Left lung (tissue), 10 donors: ENCODE measurements around the gene SUSD6. TPM values are rescaled to one million over a fixed set of nuclear protein-coding genes. Genes with fewer than 3 reads are reported as not detected.

Source experiments
- ATAC-seq: fragments of 200-7000 bp; cut with Tn5 transposase; one replicate; pipeline ENCODE4 v1.9.1; 2020; ENCODE audit warnings: moderate library complexity
- DNase-seq, 4 donors: peaks; one replicate each; pipeline ENCODE4 v3.0.0-alpha.2; 2013 to 2020
- H3K27ac ChIP-seq, 2 donors: fragments of 200-600 bp; sonication (generic) in 1 of 2; one replicate each; pipeline versions ENCODE4 v1.5.0 to v1.8.0; 2020 to 2021
- H3K27me3 ChIP-seq, 2 donors: fragments of 200-600 bp; sonication (generic) in 1 of 2; one replicate each; pipeline versions ENCODE4 v1.5.0 to v1.8.0; 2020 to 2021
- H3K36me3 ChIP-seq, 2 donors: fragments of 200-600 bp; sonication (generic) in 1 of 2; one replicate each; pipeline versions ENCODE4 v1.5.0 to v1.8.0; 2020 to 2021
- H3K4me1 ChIP-seq, 2 donors: fragments of 200-600 bp; one replicate each; pipeline ENCODE4 v1.8.0; 2021
- H3K4me3 ChIP-seq, 2 donors: fragments of 200-600 bp; sonication (generic) in 1 of 2; one replicate each; pipeline versions ENCODE4 v1.5.0 to v1.8.0; 2020 to 2021; ENCODE audit warnings: mild to moderate bottlenecking in 1 of 2
- H3K9me3 ChIP-seq, 2 donors: fragments of 200-600 bp; sonication (generic) in 1 of 2; one replicate each; pipeline versions ENCODE4 v1.5.0 to v1.8.0; 2020 to 2021
- intact Hi-C, 2 donors: fragments of 100-400 bp; cut with DNase I; formaldehyde crosslinking; loops; one replicate each; pipeline versions ENCODE4 v1.11.2 to v1.14.2; 2022
- polyA plus RNA-seq, 6 donors: library from polyadenylated mRNA; unstranded; fragments of 120-200 nt; gene quantifications; one replicate each; pipeline ENCODE4 v1.2.1, GENCODE V29; 2013; ENCODE audit not compliant: insufficient read length in 6 of 6
- total RNA-seq, 2 donors: library from RNA; stranded (reverse); fragmentation: NEBNext Ultra II Directional; extraction: Animal tissue kit (Norgen Biotek cat#: 25700); gene quantifications; one replicate each; pipeline ENCODE4 v1.2.1, GENCODE V29; 2021
- TF ChIP-seq, protein P1 (sequence below), 2 donors: fragments of 200-600 bp; sonication (generic) in 1 of 2; IDR thresholded peaks; one replicate each; pipeline versions ENCODE4 v1.5.0 to v1.8.0; 2021; ENCODE audit warnings: antibody characterized with exemption in 2 of 2
- donor health status: DM: no; HTN: yes; CAD: no.
- donor health status: DM: no; HTN: no; CAD: no.

The SUSD6 gene
- total and polyA plus RNA-seq, 8 donors, result 27.7 to 77.4 (median 31.3) TPM

DNA sequence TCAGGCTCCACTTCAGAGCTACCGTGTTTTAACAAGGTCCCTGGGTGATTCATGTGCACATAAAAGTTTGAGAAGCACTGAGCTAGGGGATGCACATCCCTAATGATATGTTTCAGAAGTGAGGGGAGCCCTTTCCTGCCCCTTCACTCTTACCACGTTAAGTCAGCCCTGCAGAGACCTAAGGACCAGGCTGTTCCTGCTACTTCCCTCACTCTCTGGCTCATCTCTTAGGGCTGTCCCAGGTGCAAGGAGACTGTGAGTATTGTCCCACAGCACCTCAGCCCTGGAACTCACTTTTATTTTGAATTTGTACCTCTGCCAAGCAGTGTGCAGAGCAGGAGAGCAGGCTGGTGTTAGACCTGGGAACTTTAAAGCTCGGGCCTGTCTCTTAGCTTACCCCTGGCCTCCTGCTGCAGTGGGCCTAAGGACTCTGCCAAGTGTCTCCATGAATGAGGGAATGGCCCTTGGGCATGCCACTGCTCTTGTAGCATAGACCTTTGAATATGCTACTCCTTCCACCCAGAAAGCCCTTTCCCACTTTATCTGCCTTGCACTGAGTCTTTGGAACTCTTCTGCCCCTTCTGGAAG is 11.0 kb upstream of the SUSD6 start:
- TF ChIP-seq, protein P1, sequence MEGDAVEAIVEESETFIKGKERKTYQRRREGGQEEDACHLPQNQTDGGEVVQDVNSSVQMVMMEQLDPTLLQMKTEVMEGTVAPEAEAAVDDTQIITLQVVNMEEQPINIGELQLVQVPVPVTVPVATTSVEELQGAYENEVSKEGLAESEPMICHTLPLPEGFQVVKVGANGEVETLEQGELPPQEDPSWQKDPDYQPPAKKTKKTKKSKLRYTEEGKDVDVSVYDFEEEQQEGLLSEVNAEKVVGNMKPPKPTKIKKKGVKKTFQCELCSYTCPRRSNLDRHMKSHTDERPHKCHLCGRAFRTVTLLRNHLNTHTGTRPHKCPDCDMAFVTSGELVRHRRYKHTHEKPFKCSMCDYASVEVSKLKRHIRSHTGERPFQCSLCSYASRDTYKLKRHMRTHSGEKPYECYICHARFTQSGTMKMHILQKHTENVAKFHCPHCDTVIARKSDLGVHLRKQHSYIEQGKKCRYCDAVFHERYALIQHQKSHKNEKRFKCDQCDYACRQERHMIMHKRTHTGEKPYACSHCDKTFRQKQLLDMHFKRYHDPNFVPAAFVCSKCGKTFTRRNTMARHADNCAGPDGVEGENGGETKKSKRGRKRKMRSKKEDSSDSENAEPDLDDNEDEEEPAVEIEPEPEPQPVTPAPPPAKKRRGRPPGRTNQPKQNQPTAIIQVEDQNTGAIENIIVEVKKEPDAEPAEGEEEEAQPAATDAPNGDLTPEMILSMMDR (IDR thresholded peaks at IDR 0.05), result no peak
- Histone ChIP-seq H3K27ac (no peak overlapping the region), H3K36me3 (no peaks in the 10 kb centered on the region), H3K4me3 (no peak overlapping the region), H3K27me3 (no peaks in the 10 kb centered on the region), H3K4me1 (peaks cover 0 to 7% of the 10 kb centered on the region in 2 donors), H3K9me3 (no peaks in the 10 kb centered on the region)
- ATAC-seq (no peak), DNase-seq (no peak)
- intact Hi-C loops, result no loop called here

DNA sequence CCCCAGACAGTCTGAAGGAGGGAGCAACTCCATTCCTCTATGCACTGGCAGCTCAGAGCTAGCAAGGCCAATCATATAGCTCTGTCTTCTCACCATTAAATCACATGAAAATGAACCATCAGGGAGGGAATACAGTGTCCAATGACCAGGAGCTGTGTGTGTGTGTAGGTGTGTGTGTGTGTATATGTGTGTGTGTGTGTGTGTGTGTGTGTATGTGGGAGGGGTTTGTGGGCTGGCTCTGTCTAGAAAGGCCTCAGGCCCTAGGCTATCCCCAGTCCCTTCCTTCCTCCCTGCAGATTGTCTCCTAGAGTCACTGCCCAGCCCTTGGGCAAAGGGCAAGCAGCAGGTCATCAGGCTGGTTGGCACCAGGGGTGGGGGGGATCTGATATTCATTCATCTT is 5.7 kb upstream of the SUSD6 start:
- DNase-seq (no peak), ATAC-seq (no peak)
- no peaks in the 10 kb centered on the region for H3K36me3 ChIP-seq
- intact Hi-C loops, result no loop called here
- H3K9me3 ChIP-seq, result no peaks in the 10 kb centered on the region
- peaks cover 6 to 26% of the 10 kb centered on the region in 2 donors for H3K4me1 ChIP-seq
- H3K27ac ChIP-seq, result no peak overlapping the region
- H3K27me3 ChIP-seq, result no peaks in the 10 kb centered on the region
- H3K4me3 ChIP-seq, result no peak overlapping the region
- TF ChIP-seq, protein P1 (IDR thresholded peaks at IDR 0.05), result no peak

DNA sequence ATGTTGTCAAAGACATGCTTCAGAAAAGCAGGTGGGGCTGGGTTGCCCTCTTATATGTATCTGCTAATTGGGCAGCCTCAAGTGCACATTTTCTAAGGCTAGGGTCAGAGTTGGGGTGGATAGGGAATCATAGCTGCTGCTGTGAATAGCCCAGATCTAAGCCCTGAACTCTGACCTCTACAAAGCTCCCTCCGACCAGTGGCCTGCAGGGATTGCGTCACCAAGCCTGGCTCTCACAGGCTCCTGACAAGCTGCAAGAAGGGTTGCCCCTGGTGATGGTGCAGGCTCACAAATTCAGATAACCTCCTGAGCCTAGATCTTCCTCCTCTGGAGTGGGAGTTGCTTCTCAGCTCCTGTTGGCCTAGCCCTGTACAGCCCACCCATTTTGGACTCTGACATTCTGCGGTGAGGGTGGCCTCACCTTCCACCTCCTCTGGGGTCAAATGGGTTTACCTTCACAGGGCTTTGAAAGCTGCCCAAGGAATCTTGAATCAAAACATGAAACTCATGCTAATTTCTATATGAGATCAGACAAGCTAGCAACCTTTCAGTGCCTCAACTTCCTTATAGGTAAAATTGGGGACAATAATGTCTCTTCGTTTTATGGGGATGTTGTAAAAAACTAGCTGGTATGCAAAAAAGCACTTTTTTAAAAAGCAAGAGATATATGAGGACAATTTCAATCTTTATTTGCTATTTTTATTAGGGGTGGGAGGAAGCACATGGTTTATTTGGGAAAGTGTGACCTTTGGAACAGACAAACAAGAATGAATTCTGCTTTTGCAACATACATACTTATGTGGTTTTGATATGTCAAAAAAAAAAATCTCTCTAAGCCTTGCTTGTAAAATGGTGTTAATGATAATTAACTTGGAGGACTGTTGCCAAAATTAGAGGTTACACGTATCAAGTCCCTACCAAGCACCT is 4.9 kb upstream of the SUSD6 start:
- peak; percentile 33 for ATAC-seq
- H3K36me3 ChIP-seq, result no peaks in the 10 kb centered on the region
- intact Hi-C loops, result no loop called here
- TF ChIP-seq, protein P1 (IDR thresholded peaks at IDR 0.05), result no peak
- H3K4me3 ChIP-seq, result no peak overlapping the region
- H3K27me3 ChIP-seq, result no peaks in the 10 kb centered on the region
- peak in 1 of 4 donors; percentile 47 for DNase-seq
- no peak overlapping the region for H3K27ac ChIP-seq
- H3K4me1 ChIP-seq, result peaks cover 7 to 30% of the 10 kb centered on the region in 2 donors
- no peaks in the 10 kb centered on the region for H3K9me3 ChIP-seq

DNA sequence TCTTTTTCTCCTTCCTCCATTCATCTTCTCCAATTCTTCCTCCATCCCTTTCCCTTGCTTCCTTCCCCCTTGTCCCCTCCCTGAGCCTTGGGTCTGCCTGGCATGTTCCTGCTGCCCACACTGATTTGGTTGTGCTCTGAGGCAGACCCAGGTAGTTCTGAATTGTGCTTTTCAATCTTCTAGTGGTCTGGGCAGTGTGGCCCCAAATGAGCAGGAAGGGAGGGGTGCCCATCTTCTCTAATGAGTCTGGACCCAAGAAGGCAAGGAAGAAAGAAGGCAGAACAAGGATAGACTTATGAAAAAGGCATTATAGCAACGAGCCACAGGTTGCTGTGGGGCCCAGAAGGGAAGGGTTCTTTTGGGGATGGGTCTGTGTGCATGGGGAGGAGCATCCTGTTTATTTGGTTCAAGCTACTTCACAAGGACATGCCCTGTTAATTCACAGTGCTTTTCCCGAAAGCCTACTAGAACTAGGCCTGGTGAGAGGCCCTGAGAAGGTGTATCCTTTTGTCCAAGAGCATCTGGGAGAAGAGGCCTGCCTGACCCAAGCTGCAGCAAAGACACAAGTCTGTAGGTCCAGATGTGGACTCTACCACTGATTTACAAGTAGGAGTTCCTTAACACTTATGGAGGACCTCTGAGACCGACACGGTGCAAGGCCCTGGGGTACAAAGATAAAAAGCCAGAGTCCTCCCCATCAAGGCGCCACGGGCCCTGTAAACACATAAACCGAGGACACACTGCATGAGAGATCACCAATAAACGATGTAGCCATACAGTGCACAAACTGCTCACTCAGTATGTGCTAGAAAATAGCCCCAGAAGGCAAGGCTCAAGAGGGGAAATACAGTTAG is 1.1 kb upstream of the SUSD6 start:
- H3K4me1 ChIP-seq, result peaks cover 27 to 52% of the 10 kb centered on the region in 2 donors
- TF ChIP-seq, protein P1 (IDR thresholded peaks at IDR 0.05), result no peak
- H3K27me3 ChIP-seq, result no peaks in the 10 kb centered on the region
- H3K36me3 ChIP-seq, result no peaks in the 10 kb centered on the region
- no peak for DNase-seq
- H3K9me3 ChIP-seq, result no peaks in the 10 kb centered on the region
- intact Hi-C loops, result no loop called here
- ATAC-seq, result no peak
- H3K27ac ChIP-seq, result peak overlapping the region; percentile 61 to 98
- peak overlapping the region; percentile 31 to 66 for H3K4me3 ChIP-seq
